Measurements from ENCODE around the gene INSC.

INSC gene

DNA sequence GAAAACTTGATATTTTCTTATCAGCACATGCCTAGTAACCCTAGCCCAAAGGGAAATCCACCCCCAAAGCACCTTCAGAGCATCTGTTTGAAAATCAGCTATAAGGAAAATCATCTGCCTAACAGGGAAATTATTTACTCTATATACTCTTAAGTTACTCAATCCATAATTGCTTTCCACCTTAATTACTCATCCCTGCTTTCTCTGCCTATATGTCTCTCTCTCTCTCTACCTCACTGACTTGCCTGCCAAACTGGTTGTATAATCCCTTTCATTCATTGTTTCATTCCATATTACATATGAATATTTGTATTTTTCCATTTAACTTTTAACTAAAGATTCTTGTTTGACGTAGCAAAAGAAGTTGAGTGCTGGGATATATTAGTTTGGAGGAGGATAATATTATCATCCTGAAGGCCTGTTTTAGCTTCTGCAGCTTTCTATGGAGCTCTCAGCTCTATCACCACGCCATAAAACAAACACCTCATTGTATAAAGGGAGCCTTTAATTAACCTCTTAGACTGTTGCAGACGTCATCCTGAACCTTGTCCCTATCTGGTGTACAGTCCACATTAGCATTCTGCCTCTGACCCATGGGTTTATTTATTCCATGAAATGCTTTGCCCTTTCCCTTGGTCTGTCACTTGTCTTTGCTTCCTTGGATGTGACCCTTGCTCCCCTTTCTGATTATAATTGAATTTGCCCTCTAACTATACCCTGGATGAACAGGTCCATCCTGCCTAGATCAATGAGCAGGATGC is 98.9 kb downstream of the INSC start:
- TF ChIP-seq EGR1 (IDR thresholded peaks at IDR 0.05) (no peak), CREB1 (IDR thresholded peaks at IDR 0.05; ENCODE audit: low read depth) (no peak), FOXM1 (IDR thresholded peaks at IDR 0.05; ENCODE audit: borderline replicate concordance, low read depth) (no peak), TAF1 (IDR thresholded peaks at IDR 0.05; ENCODE audit: low read depth) (no peak), TEAD4 (IDR thresholded peaks at IDR 0.05) (no peak), NFIC (IDR thresholded peaks at IDR 0.05) (no peak), YY1 (IDR thresholded peaks at IDR 0.05; ENCODE audit: low read depth) (no peak), RAD21 (IDR thresholded peaks at IDR 0.05; ENCODE audit: low read depth) (no peak)
- TF ChIP-seq, protein P1, sequence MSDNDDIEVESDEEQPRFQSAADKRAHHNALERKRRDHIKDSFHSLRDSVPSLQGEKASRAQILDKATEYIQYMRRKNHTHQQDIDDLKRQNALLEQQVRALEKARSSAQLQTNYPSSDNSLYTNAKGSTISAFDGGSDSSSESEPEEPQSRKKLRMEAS (IDR thresholded peaks at IDR 0.05), result no peak
- TF ChIP-seq, protein P2, sequence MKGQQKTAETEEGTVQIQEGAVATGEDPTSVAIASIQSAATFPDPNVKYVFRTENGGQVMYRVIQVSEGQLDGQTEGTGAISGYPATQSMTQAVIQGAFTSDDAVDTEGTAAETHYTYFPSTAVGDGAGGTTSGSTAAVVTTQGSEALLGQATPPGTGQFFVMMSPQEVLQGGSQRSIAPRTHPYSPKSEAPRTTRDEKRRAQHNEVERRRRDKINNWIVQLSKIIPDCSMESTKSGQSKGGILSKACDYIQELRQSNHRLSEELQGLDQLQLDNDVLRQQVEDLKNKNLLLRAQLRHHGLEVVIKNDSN (IDR thresholded peaks at IDR 0.05), result no peak
- TF ChIP-seq, protein P3, sequence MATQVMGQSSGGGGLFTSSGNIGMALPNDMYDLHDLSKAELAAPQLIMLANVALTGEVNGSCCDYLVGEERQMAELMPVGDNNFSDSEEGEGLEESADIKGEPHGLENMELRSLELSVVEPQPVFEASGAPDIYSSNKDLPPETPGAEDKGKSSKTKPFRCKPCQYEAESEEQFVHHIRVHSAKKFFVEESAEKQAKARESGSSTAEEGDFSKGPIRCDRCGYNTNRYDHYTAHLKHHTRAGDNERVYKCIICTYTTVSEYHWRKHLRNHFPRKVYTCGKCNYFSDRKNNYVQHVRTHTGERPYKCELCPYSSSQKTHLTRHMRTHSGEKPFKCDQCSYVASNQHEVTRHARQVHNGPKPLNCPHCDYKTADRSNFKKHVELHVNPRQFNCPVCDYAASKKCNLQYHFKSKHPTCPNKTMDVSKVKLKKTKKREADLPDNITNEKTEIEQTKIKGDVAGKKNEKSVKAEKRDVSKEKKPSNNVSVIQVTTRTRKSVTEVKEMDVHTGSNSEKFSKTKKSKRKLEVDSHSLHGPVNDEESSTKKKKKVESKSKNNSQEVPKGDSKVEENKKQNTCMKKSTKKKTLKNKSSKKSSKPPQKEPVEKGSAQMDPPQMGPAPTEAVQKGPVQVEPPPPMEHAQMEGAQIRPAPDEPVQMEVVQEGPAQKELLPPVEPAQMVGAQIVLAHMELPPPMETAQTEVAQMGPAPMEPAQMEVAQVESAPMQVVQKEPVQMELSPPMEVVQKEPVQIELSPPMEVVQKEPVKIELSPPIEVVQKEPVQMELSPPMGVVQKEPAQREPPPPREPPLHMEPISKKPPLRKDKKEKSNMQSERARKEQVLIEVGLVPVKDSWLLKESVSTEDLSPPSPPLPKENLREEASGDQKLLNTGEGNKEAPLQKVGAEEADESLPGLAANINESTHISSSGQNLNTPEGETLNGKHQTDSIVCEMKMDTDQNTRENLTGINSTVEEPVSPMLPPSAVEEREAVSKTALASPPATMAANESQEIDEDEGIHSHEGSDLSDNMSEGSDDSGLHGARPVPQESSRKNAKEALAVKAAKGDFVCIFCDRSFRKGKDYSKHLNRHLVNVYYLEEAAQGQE (IDR thresholded peaks at IDR 0.05; ENCODE audit: low read depth), result no peak

DNA sequence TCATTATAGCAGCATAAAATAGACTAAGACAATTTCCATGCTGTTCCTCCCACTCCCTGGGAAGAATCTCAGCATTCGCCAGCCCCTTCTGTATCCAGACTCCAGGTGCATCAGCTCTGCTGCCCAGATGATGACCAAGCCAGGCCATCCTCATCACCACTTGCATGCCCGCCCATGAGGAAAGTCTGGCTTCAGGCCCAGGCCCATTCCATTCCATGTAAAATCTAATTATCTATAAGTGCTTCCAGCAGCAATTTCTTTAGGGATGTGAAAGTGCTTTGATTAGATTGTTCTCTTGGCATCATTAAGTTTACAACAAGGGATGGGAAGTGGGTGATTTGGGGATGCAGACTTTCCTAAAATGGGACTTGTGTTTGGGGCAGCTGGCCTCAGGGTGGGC is 100.3 kb downstream of the INSC start:
- TF ChIP-seq EP300 (IDR thresholded peaks at IDR 0.05; ENCODE audit: borderline replicate concordance) (no peak), CEBPB (IDR thresholded peaks at IDR 0.05) (no peak), NFIC (IDR thresholded peaks at IDR 0.05) (no peak), RAD21 (IDR thresholded peaks at IDR 0.05; ENCODE audit: low read depth) (no peak), YY1 (IDR thresholded peaks at IDR 0.05; ENCODE audit: low read depth) (no peak), TAF1 (IDR thresholded peaks at IDR 0.05; ENCODE audit: low read depth) (no peak), FOXM1 (IDR thresholded peaks at IDR 0.05; ENCODE audit: borderline replicate concordance, low read depth) (no peak), ZBTB7A (IDR thresholded peaks at IDR 0.05; ENCODE audit: low read depth) (no peak), CREB1 (IDR thresholded peaks at IDR 0.05; ENCODE audit: low read depth) (no peak), TEAD4 (IDR thresholded peaks at IDR 0.05) (no peak)
- TF ChIP-seq, protein P2 (IDR thresholded peaks at IDR 0.05), result no peak
- TF ChIP-seq, protein P1 (IDR thresholded peaks at IDR 0.05), result no peak

DNA sequence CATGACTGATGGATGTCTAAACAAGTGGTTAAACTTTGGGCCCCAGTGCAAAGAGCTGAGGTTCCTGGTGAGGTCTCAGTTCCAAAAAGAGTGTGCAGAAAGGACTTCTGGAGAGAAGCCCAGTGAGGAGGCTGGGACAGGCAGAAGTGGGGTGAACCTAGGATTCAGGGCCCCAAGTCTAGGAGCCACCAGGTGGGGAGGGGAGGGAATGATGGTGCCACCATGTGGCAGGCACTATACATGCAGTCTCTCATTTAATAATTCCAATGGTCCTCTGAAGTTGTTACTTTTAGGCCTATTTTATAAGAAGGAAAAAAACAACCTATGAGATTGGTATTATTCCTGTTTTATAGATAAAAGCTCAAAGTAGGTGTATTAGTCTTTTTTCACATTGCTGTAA is 102.0 kb downstream of the INSC start:
- TF ChIP-seq RAD21 (IDR thresholded peaks at IDR 0.05; ENCODE audit: low read depth), result peak; percentile 35
- no peak for TF ChIP-seq TAF1 (IDR thresholded peaks at IDR 0.05; ENCODE audit: low read depth)

DNA sequence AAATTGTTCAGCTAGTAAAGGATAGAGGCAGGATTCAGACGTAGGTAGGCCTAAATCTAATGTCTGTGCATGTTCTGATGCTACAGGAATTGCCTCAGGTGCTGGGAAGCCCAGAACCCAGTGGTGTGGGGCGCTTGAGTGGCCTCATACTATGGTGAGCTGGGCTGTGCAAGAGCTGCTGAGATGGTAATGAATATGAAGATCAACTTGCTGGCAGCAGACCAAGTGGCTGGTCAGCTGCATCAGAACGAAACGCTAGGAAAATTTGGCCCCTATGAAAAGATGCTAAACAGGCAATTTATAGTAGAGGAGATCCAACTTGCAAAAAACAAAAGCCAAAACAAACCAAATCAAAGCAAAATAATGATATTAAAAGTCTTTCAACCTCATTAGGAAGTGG is 102.7 kb downstream of the INSC start:
- TF ChIP-seq ZBTB7A (IDR thresholded peaks at IDR 0.05; ENCODE audit: low read depth), result no peak
- no peak for TF ChIP-seq TAF1 (IDR thresholded peaks at IDR 0.05; ENCODE audit: low read depth)
- no peak for TF ChIP-seq TEAD4 (IDR thresholded peaks at IDR 0.05)
- no peak for TF ChIP-seq RAD21 (IDR thresholded peaks at IDR 0.05; ENCODE audit: low read depth)
- TF ChIP-seq EP300 (IDR thresholded peaks at IDR 0.05; ENCODE audit: borderline replicate concordance), result no peak
- no peak for TF ChIP-seq CEBPB (IDR thresholded peaks at IDR 0.05)
- TF ChIP-seq, protein P1 (IDR thresholded peaks at IDR 0.05), result no peak

DNA sequence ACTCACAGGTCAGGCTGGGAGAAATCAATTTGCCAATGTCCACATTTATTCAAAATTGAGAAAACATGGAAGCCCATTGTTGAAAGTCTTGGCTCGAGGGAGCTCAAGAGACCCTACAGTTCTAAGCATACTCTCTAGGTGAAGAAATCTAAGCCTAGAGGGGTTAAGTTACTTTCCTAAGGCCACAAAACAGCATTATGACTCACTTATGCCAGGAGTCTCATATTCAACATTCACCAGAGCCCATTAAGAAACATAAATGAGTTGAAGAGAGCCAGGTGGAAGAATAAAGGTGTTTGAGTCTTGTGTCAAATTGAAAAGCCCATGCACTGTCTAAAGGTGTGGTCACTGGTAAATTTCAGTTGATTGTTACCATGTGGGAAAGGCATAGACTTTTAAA is 108.1 kb downstream of the INSC start:
- TF ChIP-seq, protein P1 (IDR thresholded peaks at IDR 0.05), result no peak
- TF ChIP-seq FOXM1 (IDR thresholded peaks at IDR 0.05; ENCODE audit: borderline replicate concordance, low read depth) (no peak), EP300 (IDR thresholded peaks at IDR 0.05; ENCODE audit: borderline replicate concordance) (no peak), EGR1 (IDR thresholded peaks at IDR 0.05) (no peak), NFIC (IDR thresholded peaks at IDR 0.05) (no peak), RAD21 (IDR thresholded peaks at IDR 0.05; ENCODE audit: low read depth) (no peak), TCF12 (IDR thresholded peaks at IDR 0.05; ENCODE audit: low read depth) (no peak), ZBTB7A (IDR thresholded peaks at IDR 0.05; ENCODE audit: low read depth) (no peak), YY1 (IDR thresholded peaks at IDR 0.05; ENCODE audit: low read depth) (no peak), TAF1 (IDR thresholded peaks at IDR 0.05; ENCODE audit: low read depth) (no peak), CEBPB (IDR thresholded peaks at IDR 0.05) (no peak), TEAD4 (IDR thresholded peaks at IDR 0.05) (no peak)
- TF ChIP-seq, protein P3 (IDR thresholded peaks at IDR 0.05; ENCODE audit: low read depth), result no peak
- TF ChIP-seq, protein P2 (IDR thresholded peaks at IDR 0.05), result no peak
